ENCODE data around the gene PAQR6. TPM values are rescaled to one million over a fixed set of nuclear protein-coding genes. Genes with fewer than 3 reads are reported as not detected.

PAQR6 gene, protein sequence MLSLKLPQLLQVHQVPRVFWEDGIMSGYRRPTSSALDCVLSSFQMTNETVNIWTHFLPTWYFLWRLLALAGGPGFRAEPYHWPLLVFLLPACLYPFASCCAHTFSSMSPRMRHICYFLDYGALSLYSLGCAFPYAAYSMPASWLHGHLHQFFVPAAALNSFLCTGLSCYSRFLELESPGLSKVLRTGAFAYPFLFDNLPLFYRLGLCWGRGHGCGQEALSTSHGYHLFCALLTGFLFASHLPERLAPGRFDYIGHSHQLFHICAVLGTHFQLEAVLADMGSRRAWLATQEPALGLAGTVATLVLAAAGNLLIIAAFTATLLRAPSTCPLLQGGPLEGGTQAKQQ
- total RNA-seq: 1 to 10 TPM in 7 of 8 experiments, under 1 TPM in 1; 0.61 to 8.6 (median 2.6) TPM

- WGBS, 10 experiments: 19 to 92% (median 65%) methylated on average over 1 to 5 of the region's 16 CpGs; no CpG with 5 or more reads in 5 of the 10 experiments
- peak within 1 kb of the TSS in 1 of 2 donors; percentile 3 for H3K27ac ChIP-seq
- H3K4me1 ChIP-seq (replicated peaks in 1 of 2): peaks cover 0 to 8% of the 10 kb centered on the region in 2 donors
- H3K4me3 ChIP-seq: no peak within 1 kb of the TSS
- peak; percentile 7 to 91 (median 84) for ATAC-seq (replicated peaks in 6 of 8)
- in situ Hi-C loops (cut with MboI; ENCODE audit: low pct_unique_long_range_greater_than_20kb in 2 of 9, low sequenced_read_pairs in 9 of 9, unreplicated experiment in 9 of 9): loop anchor here in 3 of 9 experiments (25.0 kb wide), 2 partner anchors 110 to 160 kb away; partner anchors contain the start of gene MEX3A (in 2 of the 3)
These were observed at the start of gene PAQR6 for GRCh38 chr1:156247460-156248322. PAQR6 (minus strand) TSS chr1:156248056; CDS start chr1:156246731, 1,325 bp downstream.

- H3K27ac ChIP-seq: no peak within 1 kb of the TSS
- peaks cover 12 to 17% of the 10 kb centered on the region in 2 donors for H3K4me1 ChIP-seq (replicated peaks in 1 of 2)
- WGBS, 10 experiments: 0 to 15% (median 3%) methylated on average over 1 to 16 of the region's 17 CpGs; no CpG with 5 or more reads in 1 of the 10 experiments
- in situ Hi-C loops (cut with MboI; ENCODE audit: low pct_unique_long_range_greater_than_20kb in 2 of 9, low sequenced_read_pairs in 9 of 9, unreplicated experiment in 9 of 9): no loop called here
- peak within 1 kb of the TSS; percentile 35 to 63 (median 43) for H3K4me3 ChIP-seq
- peak in 4 of 8 experiments; percentile 11 to 45 (median 28) for ATAC-seq (replicated peaks in 6 of 8)
These were observed 47.6 kb upstream of the PAQR6 start, which contains the start of gene GLMP for GRCh38 chr1:156295391-156295947. GLMP (minus strand) TSS chr1:156295679; CDS start chr1:156295645, 34 bp downstream.

- WGBS, 10 experiments: 88 to 94% (median 90%) methylated on average over 6 to 9 of the region's 9 CpGs; no CpG with 5 or more reads in 6 of the 10 experiments
- ATAC-seq (replicated peaks in 6 of 8): no peak
These were observed 46.0 kb upstream of the PAQR6 start for GRCh38 chr1:156293895-156294294.

GRCh38 chr1:156293098-156293434 lies 45.2 kb upstream of the PAQR6 start:
- no peak overlapping the region for H3K27ac ChIP-seq
- in situ Hi-C loops (cut with MboI; ENCODE audit: low pct_unique_long_range_greater_than_20kb in 2 of 9, low sequenced_read_pairs in 9 of 9, unreplicated experiment in 9 of 9): no loop called here
- peaks cover 14 to 19% of the 10 kb centered on the region in 2 donors for H3K4me1 ChIP-seq (replicated peaks in 1 of 2)
- 40 to 90% (median 80%) methylated on average over 1 to 7 of the region's 8 CpGs; no CpG with 5 or more reads in 3 of the 10 experiments for WGBS, 10 experiments
- ATAC-seq (replicated peaks in 6 of 8): no peak
- no peak overlapping the region for H3K4me3 ChIP-seq

More at GRCh38 chr1:156293895-156294294, 46.0 kb upstream of the PAQR6 start:
- Histone ChIP-seq H3K4me3 (no peak overlapping the region), H3K4me1 (replicated peaks in 1 of 2) (peaks cover 14 to 19% of the 10 kb centered on the region in 2 donors), H3K27ac (no peak overlapping the region)
- in situ Hi-C loops (cut with MboI; ENCODE audit: low pct_unique_long_range_greater_than_20kb in 2 of 9, low sequenced_read_pairs in 9 of 9, unreplicated experiment in 9 of 9): no loop called here

DNA sequence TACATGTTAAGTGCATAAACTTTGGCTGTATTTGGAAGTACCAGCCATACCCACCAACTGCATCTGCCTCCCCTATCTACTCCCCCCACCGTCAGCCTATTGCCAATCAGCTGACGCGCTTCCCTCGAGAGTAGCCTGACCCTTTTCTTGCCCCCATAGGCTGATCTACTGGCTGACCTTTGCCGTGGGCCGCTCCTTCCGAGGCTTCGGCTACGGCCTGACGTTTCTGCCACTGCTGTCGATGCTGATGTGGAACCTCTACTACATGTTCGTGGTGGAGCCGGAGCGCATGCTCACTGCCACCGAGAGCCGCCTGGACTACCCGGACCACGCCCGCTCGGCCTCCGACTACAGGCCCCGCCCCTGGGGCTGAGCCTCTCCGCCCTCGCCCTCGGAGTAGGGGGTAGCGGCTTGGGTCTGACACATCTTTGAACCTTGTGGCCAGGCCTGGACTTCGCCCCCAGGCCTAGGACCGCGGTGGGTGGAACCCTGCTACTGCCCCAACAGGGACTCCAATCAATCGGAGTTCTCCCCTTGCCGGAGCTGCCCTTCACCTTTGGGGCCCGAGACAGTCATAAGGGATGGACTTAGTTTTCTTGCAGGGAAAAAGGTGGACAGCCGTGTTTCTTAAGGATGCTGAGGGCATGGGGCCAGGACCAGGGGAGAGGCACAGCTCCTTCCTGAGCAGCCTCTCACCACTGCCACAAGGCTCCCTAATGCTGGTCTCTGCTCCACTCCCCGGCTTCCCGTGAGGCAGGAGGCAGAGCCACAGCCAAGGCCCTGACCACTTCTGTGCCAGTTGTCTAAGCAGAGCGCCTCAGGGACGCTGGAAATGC lies 43.6 kb upstream of the PAQR6 start:
- peak overlapping the region; percentile 22 to 33 (median 29) for H3K4me3 ChIP-seq
- H3K27ac ChIP-seq: peak overlapping the region; percentile 63 to 83
- 2 to 40% (median 13%) methylated on average over 2 to 15 of the region's 37 CpGs; no CpG with 5 or more reads in 2 of the 10 experiments for WGBS, 10 experiments
- in situ Hi-C loops (cut with MboI; ENCODE audit: low pct_unique_long_range_greater_than_20kb in 2 of 9, low sequenced_read_pairs in 9 of 9, unreplicated experiment in 9 of 9): no loop called here
- ATAC-seq (replicated peaks in 6 of 8): peak; percentile 92 to 98 (median 95)
- peaks cover 14 to 19% of the 10 kb centered on the region in 2 donors for H3K4me1 ChIP-seq (replicated peaks in 1 of 2)

GRCh38 chr1:156289857-156290256 lies 42.0 kb upstream of the PAQR6 start:
- in situ Hi-C loops (cut with MboI; ENCODE audit: low pct_unique_long_range_greater_than_20kb in 2 of 9, low sequenced_read_pairs in 9 of 9, unreplicated experiment in 9 of 9): no loop called here
- Histone ChIP-seq H3K4me1 (replicated peaks in 1 of 2) (peaks cover 11 to 14% of the 10 kb centered on the region in 2 donors), H3K4me3 (no peak overlapping the region), H3K27ac (no peak overlapping the region)
- ATAC-seq (replicated peaks in 6 of 8): no peak

GRCh38 chr1:156286061-156286460 lies 38.2 kb upstream of the PAQR6 start:
- in situ Hi-C loops (cut with MboI; ENCODE audit: low pct_unique_long_range_greater_than_20kb in 2 of 9, low sequenced_read_pairs in 9 of 9, unreplicated experiment in 9 of 9): no loop called here
- H3K4me1 ChIP-seq (replicated peaks in 1 of 2): peaks cover 16 to 17% of the 10 kb centered on the region in 2 donors
- ATAC-seq (replicated peaks in 6 of 8): no peak
- H3K4me3 ChIP-seq: no peak overlapping the region
- H3K27ac ChIP-seq: no peak overlapping the region
- 92 to 100% (median 97%) methylated on average over 1 to 5 of the region's 8 CpGs; no CpG with 5 or more reads in 6 of the 10 experiments for WGBS, 10 experiments

DNA sequence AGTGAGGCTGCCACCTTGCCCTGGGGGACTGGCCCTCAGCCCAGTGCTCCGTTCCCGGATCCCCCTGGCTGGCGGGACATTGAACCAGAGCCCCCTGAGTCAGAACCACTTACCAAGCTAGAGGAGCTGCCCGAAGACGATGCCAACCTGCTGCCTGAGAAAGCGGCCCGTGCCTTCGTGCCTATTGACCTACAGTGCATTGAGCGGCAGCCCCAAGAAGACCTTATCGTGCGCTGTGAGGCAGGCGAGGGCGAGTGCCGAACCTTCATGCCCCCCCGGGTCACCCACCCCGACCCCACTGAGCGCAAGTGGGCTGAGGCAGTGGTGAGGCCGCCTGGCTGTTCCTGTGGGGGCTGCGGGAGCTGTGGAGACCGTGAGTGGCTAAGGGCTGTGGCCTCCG lies 37.6 kb upstream of the PAQR6 start:
- H3K27ac ChIP-seq: no peak overlapping the region
- in situ Hi-C loops (cut with MboI; ENCODE audit: low pct_unique_long_range_greater_than_20kb in 2 of 9, low sequenced_read_pairs in 9 of 9, unreplicated experiment in 9 of 9): no loop called here
- 86 to 100% methylated on average over 4 to 11 of the region's 21 CpGs; no CpG with 5 or more reads in 8 of the 10 experiments for WGBS, 10 experiments
- no peak for ATAC-seq (replicated peaks in 6 of 8)
- peaks cover 15 to 16% of the 10 kb centered on the region in 2 donors for H3K4me1 ChIP-seq (replicated peaks in 1 of 2)
- H3K4me3 ChIP-seq: no peak overlapping the region

GRCh38 chr1:156284757-156285156 lies 36.9 kb upstream of the PAQR6 start:
- WGBS, 10 experiments: 29 to 88% (median 80%) methylated on average over 2 to 4 of the region's 4 CpGs; no CpG with 5 or more reads in 4 of the 10 experiments
- no peak for ATAC-seq (replicated peaks in 6 of 8)
- Histone ChIP-seq H3K27ac (no peak overlapping the region), H3K4me1 (replicated peaks in 1 of 2) (peaks cover 14% of the 10 kb centered on the region in 2 donors), H3K4me3 (no peak overlapping the region)
- in situ Hi-C loops (cut with MboI; ENCODE audit: low pct_unique_long_range_greater_than_20kb in 2 of 9, low sequenced_read_pairs in 9 of 9, unreplicated experiment in 9 of 9): no loop called here

DNA sequence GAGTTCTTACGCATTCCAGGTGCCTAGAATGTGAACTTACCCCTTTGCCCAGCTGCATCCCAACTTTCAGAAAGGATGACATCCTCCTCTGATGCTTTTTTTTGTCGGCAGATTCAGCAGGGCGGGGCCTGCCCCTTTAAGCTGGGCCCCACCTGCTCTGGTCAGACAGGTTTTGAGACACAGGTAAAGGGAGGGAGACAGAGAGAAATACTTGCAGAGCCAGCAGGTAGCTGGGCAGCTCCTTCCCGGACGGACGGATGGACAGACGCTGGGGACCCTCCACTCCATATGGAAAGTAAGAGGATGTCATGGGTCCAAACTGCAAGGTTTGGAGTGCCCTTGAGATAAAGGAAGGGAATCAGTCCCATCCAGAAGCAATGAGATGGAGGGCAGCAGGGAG lies 36.3 kb upstream of the PAQR6 start, which contains the start of gene TMEM79:
TMEM79 (plus strand) TSS at position 214 of the 400 bp plus-strand sequence. CDS start 902 bp downstream, outside the sequence.
- ATAC-seq (replicated peaks in 6 of 8): no peak
- 50 to 100% (median 92%) methylated on average over 1 to 6 of the region's 7 CpGs; no CpG with 5 or more reads in 1 of the 10 experiments for WGBS, 10 experiments
- in situ Hi-C loops (cut with MboI; ENCODE audit: low pct_unique_long_range_greater_than_20kb in 2 of 9, low sequenced_read_pairs in 9 of 9, unreplicated experiment in 9 of 9): no loop called here

GRCh38 chr1:156283521-156283920 lies 35.7 kb upstream of the PAQR6 start:
- Histone ChIP-seq H3K27ac (peak overlapping the region in 1 of 2 donors; percentile 42), H3K4me1 (replicated peaks in 1 of 2) (peaks cover 14% of the 10 kb centered on the region in 2 donors), H3K4me3 (peak overlapping the region; percentile 85 to 92 (median 88))
- WGBS, 10 experiments: 33 to 91% (median 60%) methylated on average over 1 of the region's 1 CpG; no CpG with 5 or more reads in 5 of the 10 experiments
- no peak for ATAC-seq (replicated peaks in 6 of 8)
- in situ Hi-C loops (cut with MboI; ENCODE audit: low pct_unique_long_range_greater_than_20kb in 2 of 9, low sequenced_read_pairs in 9 of 9, unreplicated experiment in 9 of 9): no loop called here

More for the DNA sequence above, 36.3 kb upstream of the PAQR6 start, which contains the start of gene TMEM79:
- Histone ChIP-seq H3K4me3 (peak within 1 kb of the TSS; percentile 85 to 92 (median 88)), H3K4me1 (replicated peaks in 1 of 2) (peaks cover 14% of the 10 kb centered on the region in 2 donors), H3K27ac (peak within 1 kb of the TSS; percentile 4 to 42)
